Stimulated activated CD4-positive, alpha-beta T cell treated with anti-CD3 and anti-CD28 coated beads, Interleukin-15, amount 100 ng/mL, for 1 hour (primary cell): ENCODE results near the gene NAGPA.

ENCODE experiments used
- DNase-seq, 2 donors: peaks; one replicate each; pipeline ENCODE4 v3.0.0-alpha.2; 2020; ENCODE audit warnings: low read depth in 1 of 2, low spot score in 1 of 2

Gene NAGPA

GRCh38 chr16:4979736-4980660 lies 53.7 kb downstream of the NAGPA start:
- DNase-seq = no peak

- DNase-seq = no peak
Observed at GRCh38 chr16:4979164-4979563, 54.6 kb downstream of the NAGPA start.

- no peak for DNase-seq
Observed at GRCh38 chr16:4976611-4977145, 57.1 kb downstream of the NAGPA start.

- DNase-seq = no peak
Observed at GRCh38 chr16:4976079-4976478, 57.7 kb downstream of the NAGPA start.
